Adrenal gland (tissue), 12 donors: ENCODE results near the gene AOPEP. TPM values are rescaled to one million over a fixed set of nuclear protein-coding genes. Genes with fewer than 3 reads are reported as not detected.

Experiments used
- DNase-seq, 7 donors: peaks; one replicate each; pipeline ENCODE4 v3.0.0-alpha.2; 2019 to 2020
- H3K27ac ChIP-seq, 5 donors: fragments of 200-600 bp; sonication (generic) in 4 of 5; 1 replicate in 3 of 5; 2 replicates in 2 of 5; pipeline versions ENCODE4 v1.5.1 to v1.8.0; 2016 to 2020; ENCODE audit warnings: mild to moderate bottlenecking in 1 of 5
- H3K27me3 ChIP-seq: fragments of 200-600 bp; 2 replicates; pipeline ENCODE4 v1.8.0; 2021
- H3K36me3 ChIP-seq, 2 donors: fragments of 200-600 bp; replicated peaks in 1 of 2; 1 replicate in 1 of 2; 2 replicates in 1 of 2; pipeline versions ENCODE4 v1.5.1 to v1.8.0; 2018 to 2022
- H3K4me1 ChIP-seq, 2 donors: fragments of 200-600 bp; replicated peaks in 1 of 2; 1 replicate in 1 of 2; 2 replicates in 1 of 2; pipeline versions ENCODE4 v1.5.1 to v1.8.0; 2018 to 2021
- H3K4me3 ChIP-seq, 4 donors: fragments of 200-600 bp; sonication (generic) in 3 of 4; one replicate each; pipeline ENCODE4 v1.5.1; 2016 to 2018
- H3K9me3 ChIP-seq, 3 donors: fragments of 200-600 bp; sonication (generic) in 1 of 3; replicated peaks in 1 of 3; 1 replicate in 2 of 3; 2 replicates in 1 of 3; pipeline versions ENCODE4 v1.5.1 to v1.8.0; 2016 to 2021
- CTCF ChIP-seq, 6 experiments: fragments of 450-650 bp in 4 of 6; fragments of 200-600 bp in 2 of 6; sonication (generic) in 1 of 6; IDR thresholded peaks; 1 replicate in 5 of 6; 2 replicates in 1 of 6; pipeline versions ENCODE4 v1.5.1 to v1.8.0; 2016 to 2021; ENCODE audit warnings: antibody characterized with exemption in 6 of 6, mild to moderate bottlenecking in 2 of 6, moderate library complexity in 1 of 6
- POLR2A ChIP-seq, 2 donors: fragments of 450-650 bp; IDR thresholded peaks; one replicate each; pipeline ENCODE4 v1.6.1; 2017; ENCODE audit warnings: antibody characterized with exemption in 2 of 2, mild to moderate bottlenecking in 2 of 2, moderate library complexity in 1 of 2
- WGBS, 4 donors: extraction: QIAGEN DNeasy Blood & Tissue Kit in 2 of 4; methylation state at CpG; one replicate each; pipeline versions ENCODE4 v1.1.5 to v1.1.7; 2013 to 2017; 5-methylcytosine and 5-hydroxymethylcytosine counted together
- intact Hi-C, 2 donors: fragments of 100-400 bp; cut with DNase I; formaldehyde crosslinking; loops; one replicate each; pipeline versions ENCODE4 v1.14.1 to v1.15.0; 2022 to 2023
- polyA plus RNA-seq, 3 donors: library from polyadenylated mRNA; stranded (reverse); fragments of 200-250 nt in 2 of 3; fragments of 350-450 nt in 1 of 3; fragmentation: Illumina TruSeq in 1 of 3; extraction: RNeasy Lipid Tissue Mini Kit (QIAGEN cat#74804) in 1 of 3; gene quantifications; one replicate each; pipeline ENCODE4 v1.2.3, GENCODE V29; 2013 to 2014
- total RNA-seq, 9 donors: library from RNA; depleted of rRNA in 4 of 9; stranded (reverse); fragments of >200 nt in 4 of 9; fragments of 120-200 nt in 1 of 9; fragmentation: NEBNext Ultra II Directional in 1 of 9; extraction: Animal tissue kit (Norgen Biotek cat#: 25700) in 1 of 9; gene quantifications; one replicate each; pipeline versions ENCODE4 v1.1.0 to v1.2.4, GENCODE V29; 2013 to 2023
- donor health status: healthy with polysubstance abuse.
- donor health status: Bipolar disorder and iron deficiency.
- donor health status: DM: yes; HTN: yes; CAD: no.
- donor health status: DM: no; HTN: no; CAD: no.
- donor health status: DM: no; HTN: no; CAD: no.
- donor health status: DM: yes; HTN: yes; CAD: no.

Gene AOPEP
- total and polyA plus RNA-seq, 12 donors = 31.0 to 99.6 (median 71.0) TPM

- Histone ChIP-seq H3K4me1 (peaks cover 0 to 19% of the 10 kb centered on the region in 2 donors), H3K4me3 (no peak overlapping the region), H3K27me3 (no peaks in the 10 kb centered on the region), H3K27ac (peak overlapping the region in 1 of 5 donors; percentile 39), H3K9me3 (no peaks in the 10 kb centered on the region), H3K36me3 (peaks cover 0 to 4% of the 10 kb centered on the region in 2 donors)
- WGBS, 4 donors = 76 to 94% (median 84%) methylated on average over 13 to 14 of the region's 14 CpGs
- TF ChIP-seq CTCF (IDR thresholded peaks at IDR 0.05) (no peak), POLR2A (IDR thresholded peaks at IDR 0.05) (no peak)
- no peak for DNase-seq
- intact Hi-C loops = no loop called here
Measured at GRCh38 chr9:95107976-95108375, 381.5 kb downstream of the AOPEP start.

- 96 to 97% (median 96%) methylated on average over 5 of the region's 5 CpGs for WGBS, 4 donors
- no peaks in the 10 kb centered on the region for H3K27me3 ChIP-seq
- intact Hi-C loops = no loop called here
- peaks cover 0 to 19% of the 10 kb centered on the region in 2 donors for H3K4me1 ChIP-seq
- no peaks in the 10 kb centered on the region for H3K9me3 ChIP-seq
- H3K4me3 ChIP-seq = no peak overlapping the region
- no peak overlapping the region for H3K27ac ChIP-seq
- H3K36me3 ChIP-seq = peaks cover 0 to 4% of the 10 kb centered on the region in 2 donors
- no peak for DNase-seq
- TF ChIP-seq POLR2A (IDR thresholded peaks at IDR 0.05) = no peak
- no peak for TF ChIP-seq CTCF (IDR thresholded peaks at IDR 0.05)
Measured at GRCh38 chr9:95108777-95109176, 382.3 kb downstream of the AOPEP start.

- Histone ChIP-seq H3K27me3 (no peaks in the 10 kb centered on the region), H3K27ac (no peak overlapping the region), H3K36me3 (peaks cover 0 to 4% of the 10 kb centered on the region in 2 donors), H3K4me1 (peaks cover 0 to 19% of the 10 kb centered on the region in 2 donors), H3K4me3 (no peak overlapping the region), H3K9me3 (no peaks in the 10 kb centered on the region)
- WGBS, 4 donors = 89 to 92% (median 91%) methylated on average over 8 of the region's 8 CpGs
- intact Hi-C loops = no loop called here
- no peak for DNase-seq
- TF ChIP-seq CTCF (IDR thresholded peaks at IDR 0.05) = no peak
- no peak for TF ChIP-seq POLR2A (IDR thresholded peaks at IDR 0.05)
Measured at GRCh38 chr9:95109456-95109855, 383.0 kb downstream of the AOPEP start.

- Histone ChIP-seq H3K27ac (no peak overlapping the region), H3K4me3 (no peak overlapping the region), H3K9me3 (no peaks in the 10 kb centered on the region), H3K36me3 (peaks cover 0 to 4% of the 10 kb centered on the region in 2 donors), H3K4me1 (peaks cover 0 to 19% of the 10 kb centered on the region in 2 donors), H3K27me3 (no peaks in the 10 kb centered on the region)
- TF ChIP-seq CTCF (IDR thresholded peaks at IDR 0.05) (no peak), POLR2A (IDR thresholded peaks at IDR 0.05) (no peak)
- 89 to 92% (median 92%) methylated on average over 8 to 14 of the region's 14 CpGs for WGBS, 4 donors
- intact Hi-C loops = no loop called here
- DNase-seq = no peak
Measured at GRCh38 chr9:95110921-95111525, 384.5 kb downstream of the AOPEP start.
